HUES6 (cell line): ENCODE data around the gene SLC5A9.

Experiments used
- H3K27ac ChIP-seq: 2 replicates; pipeline ENCODE4 v1.7.0; 2013; ENCODE audit warnings: low read depth, mild to moderate bottlenecking, low read length, inconsistent platforms
- H3K27me3 ChIP-seq: 2 replicates; pipeline ENCODE4 v1.6.1; 2013; ENCODE audit warnings: low read length; ENCODE audit not compliant: control insufficient read depth, insufficient read depth
- H3K36me3 ChIP-seq: 2 replicates; pipeline ENCODE4 v1.6.1; 2013; ENCODE audit warnings: low read length; ENCODE audit not compliant: control insufficient read depth, insufficient read depth
- H3K4me1 ChIP-seq: 2 replicates; pipeline ENCODE4 v1.6.1; 2013; ENCODE audit warnings: low read length; ENCODE audit not compliant: control insufficient read depth, insufficient read depth
- H3K4me3 ChIP-seq: 2 replicates; pipeline ENCODE4 v1.5.1; 2013; ENCODE audit warnings: low read depth, low read length
- H3K9ac ChIP-seq: one replicate; pipeline ENCODE4 v1.6.1; 2013; ENCODE audit warnings: mild to moderate bottlenecking, low read length
- H3K9me3 ChIP-seq: 2 replicates; pipeline ENCODE4 v1.6.1; 2013; ENCODE audit warnings: low read depth, low read length; ENCODE audit not compliant: control insufficient read depth, insufficient read depth

SLC5A9 gene

DNA sequence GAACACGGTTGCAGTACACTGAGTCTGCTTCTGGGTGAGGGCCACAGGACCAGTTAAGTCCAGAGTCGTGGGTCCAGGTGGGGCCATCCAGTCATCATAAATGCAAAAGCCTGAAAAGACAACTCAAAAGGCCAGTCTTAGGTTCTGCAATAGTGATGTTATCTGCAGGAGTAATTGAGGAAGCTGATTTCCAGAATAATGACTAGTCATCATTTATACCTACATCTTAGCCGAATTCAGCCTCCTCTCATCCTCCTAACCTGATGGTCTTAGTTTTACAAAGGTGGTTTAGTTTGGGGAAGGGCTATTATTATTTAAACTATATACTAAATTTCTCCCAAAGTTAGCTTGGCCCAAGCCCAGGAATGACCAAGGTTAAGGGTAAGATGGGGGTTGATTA is 23.5 kb upstream of the SLC5A9 start:
- Histone ChIP-seq H3K9ac (no peak overlapping the region), H3K4me3 (no peak overlapping the region), H3K27me3 (no peaks in the 10 kb centered on the region)

DNA sequence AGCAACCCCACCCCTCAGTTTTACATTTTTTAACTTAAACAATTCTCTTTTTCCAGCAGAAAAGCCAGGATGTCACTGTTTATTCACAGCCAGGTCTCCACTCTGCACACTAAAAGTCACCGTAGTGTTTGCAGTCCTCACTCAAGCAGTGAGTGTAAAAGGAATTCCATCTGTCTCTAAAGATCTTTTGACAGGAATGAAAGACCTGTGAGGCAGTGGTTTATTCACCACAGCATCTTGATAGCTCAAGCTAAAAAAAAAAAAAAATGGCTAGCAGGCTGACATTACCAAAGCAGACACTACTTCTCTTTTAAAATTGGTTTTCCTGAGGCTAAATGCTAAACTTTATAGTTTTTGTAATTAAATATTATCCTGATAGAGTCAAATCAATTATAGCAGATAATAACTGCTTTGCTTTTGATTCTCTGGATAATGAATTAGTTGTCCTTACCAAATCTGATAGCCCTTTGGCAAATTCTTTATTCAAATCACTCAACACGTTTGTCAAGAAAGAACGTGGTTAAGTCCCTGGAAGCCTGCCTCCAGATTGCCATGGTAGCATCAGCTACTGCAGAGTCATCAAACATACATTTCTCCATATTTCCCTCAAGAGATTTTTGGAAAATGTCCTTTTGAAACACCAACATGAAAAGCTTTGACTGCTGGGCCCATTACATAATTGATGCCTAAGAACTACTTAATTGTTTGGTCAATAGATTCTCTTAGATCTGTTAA is 22.2 kb upstream of the SLC5A9 start:
- Histone ChIP-seq H3K9me3 (no peaks in the 10 kb centered on the region), H3K4me1 (peaks cover 5% of the 10 kb centered on the region; the same call in 1 of the 2 replicates), H3K9ac (no peak overlapping the region), H3K4me3 (no peak overlapping the region), H3K27ac (no peak overlapping the region), H3K27me3 (no peaks in the 10 kb centered on the region), H3K36me3 (no peaks in the 10 kb centered on the region; the same call in 1 of the 2 replicates)

More for the DNA sequence above, 23.5 kb upstream of the SLC5A9 start:
- peaks cover 2% of the 10 kb centered on the region; the same call in 1 of the 2 replicates for H3K9me3 ChIP-seq
- H3K36me3 ChIP-seq: no peaks in the 10 kb centered on the region; the same call in 1 of the 2 replicates
- H3K27ac ChIP-seq: no peak overlapping the region
- H3K4me1 ChIP-seq: peaks cover 5% of the 10 kb centered on the region; the same call in 1 of the 2 replicates

- no peaks in the 10 kb centered on the region for H3K9me3 ChIP-seq
- peaks cover 2% of the 10 kb centered on the region; the same call in 1 of the 2 replicates for H3K36me3 ChIP-seq
- no peak overlapping the region for H3K27ac ChIP-seq
- H3K4me3 ChIP-seq: no peak overlapping the region
- no peaks in the 10 kb centered on the region for H3K27me3 ChIP-seq
- H3K4me1 ChIP-seq: peaks cover 6% of the 10 kb centered on the region; the same call in 1 of the 2 replicates
- H3K9ac ChIP-seq: no peak overlapping the region
Observed at GRCh38 chr1:48202030-48202752, 20.3 kb upstream of the SLC5A9 start.

DNA sequence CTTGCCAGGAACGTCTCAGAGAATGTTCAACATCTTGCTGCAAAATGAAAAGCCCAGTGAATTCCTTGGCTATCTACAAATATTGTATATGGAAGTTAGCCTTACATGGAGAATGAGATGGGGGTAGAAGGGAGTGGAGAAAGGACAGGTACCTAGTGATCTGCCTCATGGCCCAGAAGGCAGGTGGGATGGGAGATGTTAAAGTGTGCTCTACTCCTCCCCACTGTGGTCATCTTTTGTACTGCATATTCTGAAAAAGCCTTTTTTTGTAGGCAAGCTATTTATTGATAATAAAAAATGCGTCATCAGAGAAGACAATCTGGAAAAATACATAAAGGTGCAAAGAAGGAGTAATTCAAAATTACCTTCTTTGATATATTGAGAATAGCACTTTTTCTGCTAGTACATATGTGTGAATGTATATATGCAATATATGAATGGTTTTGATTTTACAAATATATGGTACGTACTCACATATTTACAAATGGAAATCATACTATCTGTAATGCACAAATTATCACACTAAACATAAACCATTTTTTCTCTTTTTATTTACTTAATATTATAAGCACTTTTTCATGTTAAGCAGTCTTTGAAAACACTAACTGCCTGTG is 19.1 kb upstream of the SLC5A9 start:
- peaks cover 9% of the 10 kb centered on the region; the same call in 1 of the 2 replicates for H3K36me3 ChIP-seq
- no peak overlapping the region for H3K9ac ChIP-seq
- no peaks in the 10 kb centered on the region for H3K9me3 ChIP-seq
- H3K4me1 ChIP-seq: peaks cover 18% of the 10 kb centered on the region
- no peak overlapping the region for H3K27ac ChIP-seq
- no peaks in the 10 kb centered on the region for H3K27me3 ChIP-seq
- H3K4me3 ChIP-seq: no peak overlapping the region

- H3K4me1 ChIP-seq: peaks cover 30% of the 10 kb centered on the region
- H3K9ac ChIP-seq: no peak overlapping the region
- peaks cover 9% of the 10 kb centered on the region; the same call in 1 of the 2 replicates for H3K36me3 ChIP-seq
- no peak overlapping the region for H3K4me3 ChIP-seq
- H3K27ac ChIP-seq: no peak overlapping the region
- no peaks in the 10 kb centered on the region for H3K9me3 ChIP-seq
- no peaks in the 10 kb centered on the region for H3K27me3 ChIP-seq
Observed at GRCh38 chr1:48205522-48205921, 17.0 kb upstream of the SLC5A9 start.

DNA sequence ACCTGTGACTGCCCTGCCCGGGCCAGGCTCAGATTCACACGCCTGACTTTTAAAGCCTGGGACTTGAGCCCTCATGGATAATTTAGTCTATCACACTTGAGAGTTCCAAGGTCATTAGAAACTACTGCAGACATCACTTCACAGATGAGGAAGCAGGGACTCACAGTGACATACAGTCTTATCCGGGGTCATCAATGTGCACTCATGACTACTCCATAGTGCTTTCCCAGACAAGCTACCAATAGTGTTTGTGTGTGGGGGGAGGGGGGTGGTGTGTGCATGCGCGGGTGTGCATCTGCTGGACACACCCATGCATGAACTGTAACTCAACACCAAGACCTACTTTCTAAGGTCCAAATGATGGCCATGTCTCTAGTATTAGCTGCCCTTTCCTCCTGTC is 16.1 kb upstream of the SLC5A9 start:
- Histone ChIP-seq H3K4me3 (no peak overlapping the region), H3K9me3 (no peaks in the 10 kb centered on the region), H3K36me3 (peaks cover 9% of the 10 kb centered on the region; the same call in 1 of the 2 replicates), H3K27ac (no peak overlapping the region), H3K27me3 (no peaks in the 10 kb centered on the region), H3K4me1 (peaks cover 30% of the 10 kb centered on the region), H3K9ac (no peak overlapping the region)

DNA sequence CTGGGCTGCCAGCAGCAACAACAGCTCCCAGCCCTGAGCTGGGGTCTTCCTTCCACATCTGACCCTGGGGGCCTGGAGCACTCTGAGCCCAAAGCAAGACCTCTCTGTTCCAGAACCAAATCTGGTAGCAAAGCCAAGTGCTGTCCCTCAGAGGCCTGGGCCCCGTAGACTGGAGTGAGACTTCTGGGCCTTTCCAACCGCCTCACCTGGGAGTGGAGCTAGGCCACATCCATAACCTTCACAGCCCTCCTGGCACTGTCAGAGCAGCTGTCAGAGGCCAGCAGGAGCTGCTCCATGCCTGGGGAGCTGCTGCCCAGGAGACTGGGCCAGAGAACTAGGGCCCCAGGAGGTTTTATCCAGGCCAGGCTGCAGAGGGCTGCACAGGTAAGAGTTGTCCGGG is 15.4 kb upstream of the SLC5A9 start:
- H3K27me3 ChIP-seq: no peaks in the 10 kb centered on the region
- no peaks in the 10 kb centered on the region for H3K9me3 ChIP-seq
- peak overlapping the region; percentile 62 for H3K9ac ChIP-seq
- no peak overlapping the region for H3K4me3 ChIP-seq
- H3K4me1 ChIP-seq: peaks cover 30% of the 10 kb centered on the region
- peak overlapping the region; percentile 93; the same call in 1 of the 2 replicates for H3K27ac ChIP-seq
- peaks cover 9% of the 10 kb centered on the region; the same call in 1 of the 2 replicates for H3K36me3 ChIP-seq

- Histone ChIP-seq H3K4me3 (no peak overlapping the region), H3K4me1 (peaks cover 26% of the 10 kb centered on the region), H3K27me3 (no peaks in the 10 kb centered on the region), H3K36me3 (peaks cover 9% of the 10 kb centered on the region; the same call in 1 of the 2 replicates), H3K27ac (peak overlapping the region; percentile 93; the same call in 1 of the 2 replicates), H3K9ac (peak overlapping the region; percentile 62), H3K9me3 (no peaks in the 10 kb centered on the region)
Observed at GRCh38 chr1:48207536-48208075, 14.9 kb upstream of the SLC5A9 start.

- Histone ChIP-seq H3K4me1 (peaks cover 25% of the 10 kb centered on the region), H3K4me3 (no peak overlapping the region; the same call in 1 of the 2 replicates), H3K9ac (peak overlapping the region; percentile 90), H3K27me3 (no peaks in the 10 kb centered on the region; the same call in 1 of the 2 replicates), H3K36me3 (peaks cover 9% of the 10 kb centered on the region; the same call in 1 of the 2 replicates), H3K9me3 (no peaks in the 10 kb centered on the region), H3K27ac (peak overlapping the region; percentile 93)
Observed at GRCh38 chr1:48208251-48208650, 14.3 kb upstream of the SLC5A9 start.

GRCh38 chr1:48208652-48209051 is 13.9 kb upstream of the SLC5A9 start:
- Histone ChIP-seq H3K9me3 (no peaks in the 10 kb centered on the region), H3K4me3 (no peak overlapping the region; the same call in 1 of the 2 replicates), H3K4me1 (peaks cover 25% of the 10 kb centered on the region), H3K27me3 (peaks cover 2% of the 10 kb centered on the region; the same call in 1 of the 2 replicates), H3K27ac (peak overlapping the region; percentile 93), H3K36me3 (peaks cover 9% of the 10 kb centered on the region; the same call in 1 of the 2 replicates), H3K9ac (peak overlapping the region; percentile 90)
